Breast epithelium (tissue), 4 donors: Measurements from ENCODE around the gene ARHGEF4. TPM values are rescaled to one million over a fixed set of nuclear protein-coding genes. Genes with fewer than 3 reads are reported as not detected.
A peak's percentile ranks its signal among the peaks of the same experiment; 100 is the strongest.

Experiments used
- DNase-seq, 2 donors: peaks; one replicate each; pipeline ENCODE4 v3.0.0-alpha.2; 2019; ENCODE audit warnings: low spot score in 2 of 2
- H3K27ac ChIP-seq, 2 donors: fragments of 200-600 bp; sonication (generic) in 1 of 2; one replicate each; pipeline ENCODE4 v1.5.1; 2016 to 2019; ENCODE audit warnings: mild to moderate bottlenecking in 1 of 2
- H3K27me3 ChIP-seq, 2 donors: fragments of 200-600 bp; sonication (generic) in 1 of 2; one replicate each; pipeline versions ENCODE4 v1.5.1 to v1.6.0; 2017 to 2019; ENCODE audit warnings: control low read depth in 1 of 2, mild to moderate bottlenecking in 1 of 2
- H3K36me3 ChIP-seq: fragments of 200-600 bp; one replicate; pipeline ENCODE4 v1.5.1; 2019
- H3K4me1 ChIP-seq, 2 donors: fragments of 200-600 bp; sonication (generic); one replicate each; pipeline ENCODE4 v1.5.1; 2016 to 2019; ENCODE audit warnings: control low read depth in 1 of 2
- H3K4me3 ChIP-seq, 3 donors: fragments of 200-600 bp; sonication (generic); 1 replicate in 2 of 3; 2 replicates in 1 of 3; pipeline ENCODE4 v1.5.1; 2016 to 2019; ENCODE audit warnings: mild to moderate bottlenecking in 3 of 3, moderate library complexity in 2 of 3
- H3K9me3 ChIP-seq, 2 donors: fragments of 200-600 bp; sonication (generic) in 1 of 2; one replicate each; pipeline ENCODE4 v1.5.1; 2016 to 2019; ENCODE audit warnings: control low read depth in 1 of 2
- CTCF ChIP-seq, 3 donors: fragments of 450-650 bp; IDR thresholded peaks; one replicate each; pipeline ENCODE4 v1.5.1; 2016 to 2017; ENCODE audit warnings: antibody characterized with exemption in 3 of 3, mild to moderate bottlenecking in 3 of 3, moderate library complexity in 3 of 3
- POLR2A ChIP-seq: fragments of 450-650 bp; IDR thresholded peaks from one replicate; pipeline ENCODE4 v1.6.1; 2016; ENCODE audit warnings: antibody characterized with exemption, mild to moderate bottlenecking, moderate library complexity
- POLR2AphosphoS5 ChIP-seq, 3 donors: sonication (generic); formaldehyde crosslinking; IDR thresholded peaks; one replicate each; pipeline ENCODE4 v1.6.1; 2017; ENCODE audit warnings: antibody characterized with exemption in 3 of 3
- intact Hi-C: fragments of 100-400 bp; cut with DNase I; formaldehyde crosslinking; loops from one replicate; pipeline ENCODE4 v1.15.1; 2023; ENCODE audit warnings: low total_unique reads
- total RNA-seq, 3 donors: library from RNA; depleted of rRNA; stranded (reverse); fragments of >200 nt; gene quantifications; one replicate each; pipeline ENCODE4 v1.1.0, GENCODE V29; 2016

Gene ARHGEF4
- total RNA-seq, 3 donors from 2014 or later, result 7.5 to 10.1 (median 8.0) TPM

DNA sequence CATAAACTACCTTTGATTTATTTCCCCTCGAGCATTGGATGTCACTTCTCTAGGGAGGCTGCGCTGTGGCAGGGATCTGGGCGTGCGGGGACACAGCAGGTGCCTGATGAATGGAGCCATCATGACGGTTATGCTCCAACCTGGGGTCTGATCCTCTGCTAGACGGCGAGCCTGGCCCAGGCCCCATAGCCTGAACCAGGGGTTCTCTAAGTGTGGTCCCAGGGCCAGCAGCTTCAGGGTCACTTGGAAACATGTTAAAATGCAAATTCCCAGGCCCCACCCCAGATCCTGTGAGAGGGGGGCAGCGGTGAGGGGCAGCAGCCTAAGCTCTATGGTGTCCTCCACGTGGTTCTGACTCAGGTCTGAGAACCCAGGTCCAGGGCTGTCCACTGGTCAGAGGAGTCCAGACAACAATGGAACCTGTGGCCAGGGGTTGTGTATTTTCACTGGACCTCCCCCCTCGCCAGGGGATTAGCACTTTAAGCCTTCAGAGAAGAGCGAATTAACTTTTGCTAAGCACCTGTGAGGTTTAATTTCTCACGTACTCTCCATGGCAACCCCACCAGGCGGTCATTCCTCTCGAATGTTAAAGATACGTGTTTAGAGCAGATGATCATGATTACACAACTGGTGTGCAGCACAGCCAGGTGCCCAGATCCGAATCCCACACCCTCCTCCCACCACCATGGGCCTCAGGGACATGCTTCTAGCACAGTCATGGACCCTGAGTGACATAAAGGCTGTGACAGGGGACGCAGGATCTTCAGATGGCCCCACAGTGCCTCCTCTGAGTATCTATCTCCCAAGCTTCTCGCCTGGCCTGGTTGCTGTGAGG, 1.6 kb upstream of the ARHGEF4 start:
- DNase-seq, result no peak
- no peak for TF ChIP-seq POLR2AphosphoS5 (IDR thresholded peaks at IDR 0.05)
- TF ChIP-seq CTCF (IDR thresholded peaks at IDR 0.05), result no peak
- no peak for TF ChIP-seq POLR2A
- Histone ChIP-seq H3K4me1 (no peaks in the 10 kb centered on the region), H3K9me3 (no peaks in the 10 kb centered on the region), H3K27ac (no peak overlapping the region), H3K4me3 (no peak overlapping the region), H3K36me3 (no peaks in the 10 kb centered on the region), H3K27me3 (peaks cover 0 to 52% of the 10 kb centered on the region in 2 donors)
- intact Hi-C loops, result no loop called here

DNA sequence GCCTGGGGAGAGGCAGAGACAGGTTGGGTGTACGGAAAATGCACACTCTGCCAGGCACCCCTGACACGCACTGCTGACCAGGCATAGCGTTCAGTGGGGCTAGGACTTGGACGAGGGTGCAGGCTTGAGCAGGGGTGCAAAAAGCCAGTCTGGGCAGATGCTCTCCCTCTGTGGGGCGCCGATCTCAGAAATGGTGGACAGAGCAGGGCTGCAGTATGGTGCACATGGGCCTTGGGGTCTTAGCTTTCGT, 1.0 kb upstream of the ARHGEF4 start:
- no peaks in the 10 kb centered on the region for H3K4me1 ChIP-seq
- peaks cover 0 to 52% of the 10 kb centered on the region in 2 donors for H3K27me3 ChIP-seq
- intact Hi-C loops, result no loop called here
- no peaks in the 10 kb centered on the region for H3K9me3 ChIP-seq
- no peak overlapping the region for H3K27ac ChIP-seq
- H3K4me3 ChIP-seq, result no peak overlapping the region
- H3K36me3 ChIP-seq, result no peaks in the 10 kb centered on the region
- DNase-seq, result no peak
- no peak for TF ChIP-seq POLR2A
- no peak for TF ChIP-seq POLR2AphosphoS5 (IDR thresholded peaks at IDR 0.05)

DNA sequence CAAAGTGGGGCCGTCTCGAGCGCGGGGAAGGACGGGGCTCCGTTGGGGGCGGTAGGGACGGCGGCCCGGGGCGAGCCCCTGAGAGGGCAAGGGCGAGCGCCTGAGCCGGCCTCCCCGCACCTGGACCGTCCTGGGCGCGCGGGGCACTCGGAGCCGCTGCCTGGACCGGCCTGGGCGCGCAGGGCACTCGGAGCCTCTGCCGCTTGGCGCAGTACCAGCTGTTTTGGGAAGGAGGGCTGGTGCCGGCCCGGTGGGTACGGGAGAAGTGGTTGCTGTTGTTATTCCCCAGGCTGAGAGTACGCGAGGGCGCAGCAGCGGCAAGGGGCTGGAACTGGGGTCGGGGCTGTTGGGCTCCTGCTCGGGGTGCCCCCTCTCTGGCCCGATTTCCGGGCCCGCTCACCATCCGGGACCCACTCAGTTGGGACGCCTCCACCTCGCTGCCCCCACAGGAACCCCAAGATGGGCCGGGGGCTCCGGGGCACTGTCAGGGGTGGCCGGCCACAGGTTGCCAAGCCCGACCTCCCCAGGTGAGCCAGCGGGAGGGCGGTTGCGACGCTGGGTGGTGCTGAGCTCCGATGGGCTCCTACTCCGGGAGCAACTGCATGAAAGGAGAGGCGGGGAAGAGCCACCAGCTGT, 579 bp downstream of the ARHGEF4 start:
- Histone ChIP-seq H3K27me3 (peaks cover 0 to 47% of the 10 kb centered on the region in 2 donors), H3K9me3 (no peaks in the 10 kb centered on the region), H3K36me3 (no peaks in the 10 kb centered on the region), H3K27ac (no peak overlapping the region), H3K4me1 (no peaks in the 10 kb centered on the region), H3K4me3 (peak overlapping the region; percentile 9 to 59 (median 52))
- TF ChIP-seq POLR2A (no peak), CTCF (IDR thresholded peaks at IDR 0.05) (no peak), POLR2AphosphoS5 (IDR thresholded peaks at IDR 0.05) (no peak)
- intact Hi-C loops, result no loop called here
- no peak for DNase-seq

DNA sequence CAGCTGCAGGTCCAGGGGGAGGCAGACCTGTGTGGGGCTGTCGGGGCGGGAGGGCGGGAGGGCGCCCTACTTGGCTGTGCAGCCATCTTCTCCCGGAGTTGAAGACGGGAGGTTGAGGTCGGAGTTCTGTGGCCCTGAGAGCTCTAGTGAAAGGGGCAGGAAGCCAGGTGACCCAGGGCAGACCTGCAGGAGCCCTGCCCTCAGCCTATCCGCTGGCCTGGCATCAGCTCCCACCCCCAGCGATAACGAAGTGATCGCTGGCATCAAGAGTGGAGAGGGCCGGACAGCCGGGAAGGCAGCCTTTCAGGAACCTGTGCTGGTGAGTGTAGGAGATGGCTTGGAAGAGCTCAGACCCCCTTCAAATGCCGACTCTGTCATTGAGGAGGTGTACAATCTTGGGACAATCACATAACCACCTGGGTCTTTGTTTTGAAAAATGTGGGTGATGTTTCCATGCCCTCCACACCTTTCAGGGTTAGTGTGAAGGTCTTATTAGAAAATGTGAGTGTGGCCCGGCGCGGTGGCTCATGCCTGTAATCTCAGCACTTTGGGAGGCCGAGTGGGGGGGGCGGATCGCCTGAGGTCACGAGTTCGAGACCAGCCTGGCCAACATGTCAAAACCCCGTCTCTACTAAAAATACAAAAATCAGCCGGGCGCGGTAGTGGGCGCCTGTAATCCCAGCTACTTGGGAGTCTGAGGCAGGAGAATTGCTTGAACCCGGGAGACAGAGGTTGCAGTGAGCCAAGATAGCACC, 1.3 kb downstream of the ARHGEF4 start:
- H3K4me3 ChIP-seq, result peak overlapping the region in 1 of 3 donors; percentile 52
- TF ChIP-seq CTCF (IDR thresholded peaks at IDR 0.05) (no peak), POLR2A (no peak), POLR2AphosphoS5 (IDR thresholded peaks at IDR 0.05) (no peak)
- intact Hi-C loops, result no loop called here
- H3K27me3 ChIP-seq, result peaks cover 0 to 44% of the 10 kb centered on the region in 2 donors
- no peak overlapping the region for H3K27ac ChIP-seq
- H3K36me3 ChIP-seq, result no peaks in the 10 kb centered on the region
- no peak for DNase-seq
- H3K9me3 ChIP-seq, result no peaks in the 10 kb centered on the region
- H3K4me1 ChIP-seq, result no peaks in the 10 kb centered on the region

GRCh38 chr2:130839011-130839780, 2.5 kb downstream of the ARHGEF4 start:
- no peak for DNase-seq
- H3K36me3 ChIP-seq, result no peaks in the 10 kb centered on the region
- peaks cover 0 to 50% of the 10 kb centered on the region in 2 donors for H3K27me3 ChIP-seq
- no peaks in the 10 kb centered on the region for H3K4me1 ChIP-seq
- intact Hi-C loops, result no loop called here
- no peaks in the 10 kb centered on the region for H3K9me3 ChIP-seq
- TF ChIP-seq POLR2A (no peak), CTCF (IDR thresholded peaks at IDR 0.05) (no peak), POLR2AphosphoS5 (IDR thresholded peaks at IDR 0.05) (no peak)
- H3K4me3 ChIP-seq, result no peak overlapping the region
- H3K27ac ChIP-seq, result no peak overlapping the region
